ENCODE data around the gene IDI1. TPM values are rescaled to one million over a fixed set of nuclear protein-coding genes. Genes with fewer than 3 reads are reported as not detected.
A peak's percentile ranks its signal among the peaks of the same experiment; 100 is the strongest.
"Not testable (repeated sequence)": the region's sequence is repeated elsewhere in the genome, so short reads cannot be mapped to it uniquely, and the experiment has no call there.

The IDI1 gene
- total RNA-seq, 1 experiment from 2014 or later = 53.1 TPM

DNA sequence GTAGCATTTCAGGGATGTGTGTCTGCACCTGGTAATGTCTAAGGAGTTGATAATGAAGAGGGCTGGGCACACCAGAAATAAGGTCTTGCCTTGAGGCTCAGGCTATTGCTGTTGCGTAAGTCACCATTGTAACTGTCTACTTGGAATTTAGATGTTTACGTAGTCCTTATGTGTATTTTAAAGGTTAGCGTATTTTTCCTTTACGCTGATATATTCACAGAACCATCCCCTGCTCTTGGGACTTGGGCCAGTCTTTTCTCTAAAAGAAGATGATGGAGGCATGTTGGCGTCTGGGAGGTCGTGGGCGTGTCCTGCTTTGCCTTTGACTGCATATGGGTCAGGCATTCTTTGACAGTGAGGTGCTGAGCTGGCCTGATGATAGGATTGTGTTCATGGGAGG, 22.0 kb upstream of the IDI1 start:
- peak; percentile 11 for DNase-seq
- H3K36me3 ChIP-seq = peaks cover 9% of the 10 kb centered on the region
- no peak overlapping the region for H3K4me3 ChIP-seq
- no peaks in the 10 kb centered on the region for H3K27me3 ChIP-seq
- no peaks in the 10 kb centered on the region for H3K9me3 ChIP-seq

GRCh38 chr10:1068380-1069361, 19.8 kb upstream of the IDI1 start:
- DNase-seq = no peak
- Histone ChIP-seq H3K36me3 (peaks cover 10% of the 10 kb centered on the region), H3K4me3 (no peak overlapping the region), H3K9me3 (no peaks in the 10 kb centered on the region), H3K27me3 (no peaks in the 10 kb centered on the region)

DNA sequence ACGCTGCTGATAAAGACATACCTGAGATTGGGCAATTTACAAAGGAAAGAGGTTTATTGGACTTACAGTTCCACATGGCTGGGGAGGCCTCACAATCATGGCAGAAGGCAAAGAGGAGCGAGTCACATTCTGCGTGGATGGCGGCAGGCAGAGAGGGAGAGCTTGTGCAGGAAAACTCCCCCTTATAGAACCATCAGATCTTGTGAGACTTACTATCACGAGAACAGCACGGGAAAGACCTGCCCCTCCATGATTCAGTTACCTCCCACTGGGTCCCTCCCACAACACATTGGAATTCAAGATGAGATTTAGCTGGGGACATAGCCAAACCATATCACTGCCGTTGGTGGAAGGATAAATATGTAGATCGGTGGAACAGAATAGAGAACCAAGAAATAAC, 17.8 kb upstream of the IDI1 start:
- H3K9me3 ChIP-seq, DNase-seq, H3K4me3 ChIP-seq, H3K27me3 ChIP-seq: not testable (repeated sequence)
- H3K36me3 ChIP-seq = peaks cover 11% of the 10 kb centered on the region

DNA sequence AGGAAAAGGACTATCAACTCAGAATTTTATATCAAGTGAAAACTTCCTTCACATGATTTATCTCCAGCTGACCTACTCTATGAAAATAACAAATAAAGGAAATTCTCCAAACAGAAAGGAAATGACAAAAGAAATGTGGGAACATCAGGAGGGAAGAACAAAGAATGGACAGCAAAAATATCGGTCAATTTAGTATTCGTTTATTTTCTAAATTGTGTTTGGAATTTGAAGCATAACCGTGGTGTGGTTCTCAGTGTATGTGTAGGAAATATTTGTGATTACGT, 16.0 kb upstream of the IDI1 start:
- peaks cover 11% of the 10 kb centered on the region for H3K36me3 ChIP-seq

GRCh38 chr10:1063232-1063865, 14.4 kb upstream of the IDI1 start:
- Histone ChIP-seq H3K27me3 (no peaks in the 10 kb centered on the region), H3K36me3 (peaks cover 22% of the 10 kb centered on the region), H3K4me3 (no peak overlapping the region), H3K9me3 (no peaks in the 10 kb centered on the region)
- no peak for DNase-seq

More for the DNA sequence above, 16.0 kb upstream of the IDI1 start:
- Histone ChIP-seq H3K9me3 (no peaks in the 10 kb centered on the region), H3K4me3 (no peak overlapping the region), H3K27me3 (no peaks in the 10 kb centered on the region)
- DNase-seq = no peak

DNA sequence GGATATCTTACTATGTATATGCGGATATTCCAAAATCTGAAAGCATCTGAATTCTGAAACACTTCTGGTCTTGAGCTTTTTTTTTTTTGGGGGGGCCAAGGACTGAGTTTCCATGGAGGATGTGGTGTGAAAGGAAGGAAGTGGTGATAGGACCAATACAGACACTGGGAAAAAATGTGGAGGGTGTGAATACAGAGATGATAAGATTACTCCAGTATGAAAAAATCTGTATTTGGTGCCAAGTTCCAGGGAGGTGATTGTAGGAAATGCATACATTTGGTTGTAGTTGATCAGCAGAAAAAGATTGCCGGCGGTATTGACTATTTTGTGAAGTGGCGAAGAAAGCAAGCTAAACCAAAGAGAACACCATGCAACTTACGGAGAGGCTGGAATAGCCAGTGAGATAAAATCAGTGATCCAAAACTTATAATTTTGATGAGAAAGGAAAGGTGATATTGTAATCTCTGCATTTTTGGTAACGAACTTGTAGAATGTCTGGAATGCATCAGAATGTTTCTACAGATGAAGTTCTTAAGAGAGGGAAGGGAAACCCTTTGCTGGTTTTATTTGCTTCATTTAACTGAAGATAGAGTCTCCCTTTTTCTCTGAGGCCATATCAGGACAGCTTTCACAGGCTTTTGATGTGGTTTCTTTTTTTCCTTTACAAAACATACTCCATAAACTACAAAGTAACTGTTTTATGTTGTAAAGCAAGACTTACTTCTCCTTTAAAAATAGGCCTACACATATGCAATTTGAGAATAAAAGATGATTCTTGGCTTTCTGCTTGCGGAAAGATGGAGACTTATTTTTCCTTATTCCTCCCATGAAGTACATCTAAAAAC, 13.2 kb upstream of the IDI1 start:
- H3K4me3 ChIP-seq = no peak overlapping the region

DNA sequence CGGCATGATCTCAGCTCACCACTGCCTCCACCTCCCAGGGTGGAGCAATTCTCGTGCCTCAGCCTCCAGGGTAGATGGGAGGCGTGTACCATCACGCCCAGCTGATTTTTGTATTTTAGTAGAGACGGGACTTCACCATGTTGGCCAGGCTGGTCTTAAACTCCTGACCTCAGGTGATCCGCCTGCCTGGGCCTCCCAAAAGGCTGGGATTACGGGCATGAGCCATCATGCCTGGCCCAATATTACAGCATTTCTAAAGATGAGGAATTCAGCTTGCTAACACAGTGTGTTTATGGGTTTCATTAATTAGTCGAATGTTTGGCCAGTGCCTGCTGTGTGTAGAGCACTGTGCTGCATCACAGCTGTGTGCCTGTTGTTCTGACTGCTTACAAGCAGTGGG, 11.0 kb upstream of the IDI1 start:
- H3K4me3 ChIP-seq = no peak overlapping the region
- no peaks in the 10 kb centered on the region for H3K27me3 ChIP-seq
- DNase-seq = no peak
- no peaks in the 10 kb centered on the region for H3K9me3 ChIP-seq
- H3K36me3 ChIP-seq = peaks cover 22% of the 10 kb centered on the region

More for the DNA sequence above, 13.2 kb upstream of the IDI1 start:
- Histone ChIP-seq H3K27me3 (no peaks in the 10 kb centered on the region), H3K36me3 (peaks cover 22% of the 10 kb centered on the region), H3K9me3 (no peaks in the 10 kb centered on the region)
- DNase-seq = no peak

- Histone ChIP-seq H3K4me3 (no peak overlapping the region), H3K27me3 (no peaks in the 10 kb centered on the region), H3K36me3 (peaks cover 28% of the 10 kb centered on the region), H3K9me3 (no peaks in the 10 kb centered on the region)
- no peak for DNase-seq
Observed at GRCh38 chr10:1058017-1058416, 9.1 kb upstream of the IDI1 start.

GRCh38 chr10:1057106-1057657, 8.3 kb upstream of the IDI1 start:
- no peaks in the 10 kb centered on the region for H3K27me3 ChIP-seq
- H3K4me3 ChIP-seq = peak overlapping the region; percentile 91
- H3K9me3 ChIP-seq = no peaks in the 10 kb centered on the region
- H3K36me3 ChIP-seq = peaks cover 26% of the 10 kb centered on the region
- DNase-seq = peak; percentile 3

GRCh38 chr10:1056326-1057105, 7.6 kb upstream of the IDI1 start, which contains the start of gene WDR37:
Gene WDR37, plus strand, starts transcription at chr10:1056385. Its CDS starts 15,771 bp downstream, at chr10:1072156.
- peaks cover 28% of the 10 kb centered on the region for H3K36me3 ChIP-seq

GRCh38 chr10:1054684-1055083, 5.8 kb upstream of the IDI1 start:
- Histone ChIP-seq H3K36me3 (peaks cover 28% of the 10 kb centered on the region), H3K4me3 (0 out of 2 replicates have a peak overlapping the region, but pooled peaks have one; percentile 4), H3K27me3 (no peaks in the 10 kb centered on the region), H3K9me3 (no peaks in the 10 kb centered on the region)
- no peak for DNase-seq

More at GRCh38 chr10:1056326-1057105, 7.6 kb upstream of the IDI1 start, which contains the start of gene WDR37:
- H3K4me3 ChIP-seq = peak within 1 kb of the TSS; percentile 91
- no peaks in the 10 kb centered on the region for H3K27me3 ChIP-seq
- H3K9me3 ChIP-seq = no peaks in the 10 kb centered on the region
- DNase-seq = peak; percentile 87

- H3K36me3 ChIP-seq = peaks cover 17% of the 10 kb centered on the region
- no peaks in the 10 kb centered on the region for H3K9me3 ChIP-seq
- no peak for DNase-seq
- H3K27me3 ChIP-seq = no peaks in the 10 kb centered on the region
- peak overlapping the region; percentile 91 for H3K4me3 ChIP-seq
Observed at GRCh38 chr10:1050554-1050953, 1.6 kb upstream of the IDI1 start.

GRCh38 chr10:1050145-1050544, 1.2 kb upstream of the IDI1 start:
- Histone ChIP-seq H3K36me3 (peaks cover 19% of the 10 kb centered on the region), H3K4me3 (peak overlapping the region; percentile 91), H3K27me3 (no peaks in the 10 kb centered on the region), H3K9me3 (no peaks in the 10 kb centered on the region)
- no peak for DNase-seq

- H3K4me3 ChIP-seq = peak overlapping the region; percentile 91
- peaks cover 17% of the 10 kb centered on the region for H3K36me3 ChIP-seq
- DNase-seq = no peak
- no peaks in the 10 kb centered on the region for H3K9me3 ChIP-seq
- H3K27me3 ChIP-seq = no peaks in the 10 kb centered on the region
Observed at GRCh38 chr10:1049425-1049958, 573 bp upstream of the IDI1 start.

DNA sequence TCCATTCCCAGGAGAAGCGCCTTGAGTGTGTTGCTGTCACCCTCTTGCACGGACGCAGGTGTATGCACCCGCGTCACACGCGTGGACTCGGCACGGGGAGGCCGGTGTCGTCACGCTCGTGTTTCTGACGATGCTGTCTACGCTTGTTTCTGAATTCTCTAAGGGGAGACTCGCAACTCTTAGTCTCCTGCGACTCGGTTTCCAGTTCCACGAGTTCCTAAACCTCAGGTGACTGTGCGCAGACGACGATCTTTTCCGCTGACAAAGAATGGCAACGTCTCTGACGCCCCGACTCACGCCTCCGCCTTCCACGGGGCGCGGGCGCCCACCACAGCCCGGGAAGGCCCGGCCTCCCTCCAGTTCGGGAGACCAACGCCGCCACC, 579 bp downstream of the IDI1 start:
- Histone ChIP-seq H3K9me3 (no peaks in the 10 kb centered on the region), H3K4me3 (peak overlapping the region; percentile 91), H3K27me3 (no peaks in the 10 kb centered on the region), H3K36me3 (peaks cover 17% of the 10 kb centered on the region)
- peak; percentile 10 for DNase-seq

- Histone ChIP-seq H3K4me3 (peak overlapping the region; percentile 91), H3K36me3 (peaks cover 17% of the 10 kb centered on the region), H3K27me3 (no peaks in the 10 kb centered on the region), H3K9me3 (no peaks in the 10 kb centered on the region)
- no peak for DNase-seq
Observed at GRCh38 chr10:1047937-1048336, 982 bp downstream of the IDI1 start.
